A549 (cell line): ENCODE data around the gene PRRX2. TPM values are rescaled to one million over a fixed set of nuclear protein-coding genes. Genes with fewer than 3 reads are reported as not detected.

Experiments
- ATAC-seq, 2 experiments: fragments of 200-7000 bp in 1 of 2; fragments of >200 bp in 1 of 2; cut with Nextera tagmentation in 1 of 2; cut with Tn5 transposase in 1 of 2; 3 replicates each; pipeline versions ENCODE4 v1.8.0 to v1.9.1; 2018 to 2020; ENCODE audit warnings: mild to moderate bottlenecking in 1 of 2, moderate library complexity in 1 of 2
- CTCF ChIA-PET: fragments of 300-600 bp; sonication (Branson Sonifier 250); formaldehyde crosslinking; extraction: SDS; loops from one replicate; lab custom pipeline; 2021; ENCODE audit warnings: antibody characterized with exemption, inconsistent platforms; lab: Yijun Ruan, JAX
- POLR2A ChIA-PET: fragments of 350-600 bp; formaldehyde crosslinking; extraction: SDS; loops from one replicate; lab custom pipeline; 2021; ENCODE audit warnings: antibody characterized with exemption, inconsistent platforms; lab: Yijun Ruan, JAX
- DNase-seq, 2 experiments: peaks; one replicate each; pipeline versions ENCODE4 v3.0.0 to v3.0.0-alpha.2; 2011 to 2016; ENCODE audit warnings: low read depth in 1 of 2, low spot score in 1 of 2
- FAIRE-seq: peaks from 2 replicates; lab custom pipeline; 2011; peaks lifted over from hg19 to GRCh38; lab: Jason Lieb, UNC
- H3K27ac ChIP-seq, 2 experiments: fragments of >200 bp; sonication (Bioruptor Twin); formaldehyde crosslinking; 3 replicates each; pipeline ENCODE4 v1.5.1; 2016 to 2017
- H3K4me1 ChIP-seq: fragments of >200 bp; sonication (Bioruptor Twin); formaldehyde crosslinking; 3 replicates; pipeline ENCODE4 v1.6.1; 2016
- H3K4me2 ChIP-seq: fragments of >200 bp; sonication (Bioruptor Twin); formaldehyde crosslinking; 3 replicates; pipeline ENCODE4 v1.6.1; 2016
- H3K4me3 ChIP-seq: fragments of >200 bp; sonication (Bioruptor Twin); formaldehyde crosslinking; 3 replicates; pipeline ENCODE4 v1.5.1; 2016
- H3K9me3 ChIP-seq: fragments of >200 bp; sonication (Bioruptor Twin); formaldehyde crosslinking; 3 replicates; pipeline ENCODE4 v1.6.1; 2016
- BHLHE40 ChIP-seq: IDR thresholded peaks from 2 replicates; pipeline ENCODE4 v1.6.1; 2012; ENCODE audit warnings: low read depth, low read length, inconsistent platforms
- CBX2 ChIP-seq: fragments of 200-600 bp; sonication (generic); IDR thresholded peaks from 2 replicates; pipeline ENCODE4 v1.6.1; 2016; ENCODE audit warnings: low read depth, mild to moderate bottlenecking, borderline replicate concordance
- CHD2 ChIP-seq: fragments of 150-350 bp; IDR thresholded peaks from 2 replicates; pipeline ENCODE4 v1.6.1; 2014; ENCODE audit warnings: low read length; ENCODE audit not compliant: partially characterized antibody
- CHD4 ChIP-seq: fragments of 200-600 bp; sonication (generic); IDR thresholded peaks from 2 replicates; pipeline ENCODE4 v1.6.1; 2016; ENCODE audit warnings: antibody characterized with exemption, mild to moderate bottlenecking, borderline replicate concordance
- EHF ChIP-seq: fragments of 250-450 bp; sonication (Bioruptor Pico); IDR thresholded peaks from 2 replicates; pipeline ENCODE4 v1.5.0; 2020; ENCODE audit warnings: mild to moderate bottlenecking
- ESRRA ChIP-seq: fragments of 150-350 bp; IDR thresholded peaks from 2 replicates; pipeline ENCODE4 v1.6.1; 2014; ENCODE audit warnings: mild to moderate bottlenecking, low read length, borderline replicate concordance
- FOSB ChIP-seq: fragments of 250-450 bp; sonication (Bioruptor Pico); IDR thresholded peaks from 2 replicates; pipeline ENCODE4 v1.5.0; 2020; ENCODE audit warnings: mild to moderate bottlenecking, moderate library complexity
- FOSL2 ChIP-seq, 2 experiments: fragments of 450-650 bp in 1 of 2; fragments of >200 bp in 1 of 2; sonication (Bioruptor Twin) in 1 of 2; formaldehyde crosslinking; IDR thresholded peaks; 2 replicates each; pipeline versions ENCODE4 v1.5.0 to v1.6.1; 2016 to 2020; ENCODE audit warnings: mild to moderate bottlenecking in 1 of 2, moderate library complexity in 1 of 2
- HDAC2 ChIP-seq: fragments of 200-600 bp; sonication (generic); IDR thresholded peaks from 2 replicates; pipeline ENCODE4 v1.6.1; 2016
- HOXB13 ChIP-seq: fragments of 250-450 bp; sonication (Bioruptor Pico); IDR thresholded peaks from 2 replicates; pipeline ENCODE4 v1.5.0; 2020; ENCODE audit warnings: low read depth, mild to moderate bottlenecking, moderate library complexity
- JUN ChIP-seq, 2 experiments: fragments of >200 bp; sonication (Bioruptor Twin); formaldehyde crosslinking; IDR thresholded peaks; 2 replicates in 1 of 2; 3 replicates in 1 of 2; pipeline ENCODE4 v1.6.1; 2016 to 2017
- JUNB ChIP-seq: fragments of >200 bp; sonication (Bioruptor Twin); formaldehyde crosslinking; IDR thresholded peaks from 2 replicates; pipeline ENCODE4 v1.6.1; 2016
- MAFK ChIP-seq: fragments of 450-650 bp; IDR thresholded peaks from 2 replicates; pipeline ENCODE4 v1.6.1; 2014; ENCODE audit not compliant: partially characterized antibody
- MAZ ChIP-seq: fragments of 150-350 bp; IDR thresholded peaks from 2 replicates; pipeline ENCODE4 v1.6.1; 2014; ENCODE audit warnings: antibody characterized with exemption, low read depth, low read length, borderline replicate concordance
- NPAS2 ChIP-seq: fragments of 250-450 bp; sonication (Bioruptor Pico); IDR thresholded peaks from 2 replicates; pipeline ENCODE4 v1.8.0; 2022; ENCODE audit warnings: mild to moderate bottlenecking, moderate library complexity, borderline replicate concordance
- PHF8 ChIP-seq: fragments of 200-600 bp; sonication (generic); IDR thresholded peaks from 2 replicates; pipeline ENCODE4 v1.6.1; 2016; ENCODE audit warnings: low read depth, mild to moderate bottlenecking, antibody characterized with exemption, moderate library complexity, borderline replicate concordance
- RARB ChIP-seq: fragments of 250-450 bp; sonication (Bioruptor Pico); IDR thresholded peaks from 2 replicates; pipeline ENCODE4 v1.8.0; 2021; ENCODE audit warnings: mild to moderate bottlenecking, moderate library complexity
- RCOR1 ChIP-seq: fragments of 150-350 bp; IDR thresholded peaks from 2 replicates; pipeline ENCODE4 v1.6.1; 2014; ENCODE audit warnings: antibody characterized with exemption, low read length, low read depth
- RFX5 ChIP-seq: fragments of 450-650 bp; IDR thresholded peaks from 2 replicates; pipeline ENCODE4 v1.7.1; 2014; ENCODE audit warnings: antibody characterized with exemption, mild to moderate bottlenecking, moderate library complexity
- RNF2 ChIP-seq: fragments of 200-600 bp; sonication (generic); IDR thresholded peaks from 2 replicates; pipeline ENCODE4 v1.6.1; 2016; ENCODE audit warnings: low read depth, mild to moderate bottlenecking, antibody characterized with exemption, moderate library complexity, borderline replicate concordance
- TFCP2L1 ChIP-seq: fragments of 250-450 bp; sonication (Bioruptor Pico); IDR thresholded peaks from 2 replicates; pipeline ENCODE4 v1.5.0; 2021; ENCODE audit warnings: mild to moderate bottlenecking
- ZNF302 ChIP-seq: fragments of 250-450 bp; sonication (Bioruptor Pico); IDR thresholded peaks from 2 replicates; pipeline ENCODE4 v1.9.0; 2021; ENCODE audit warnings: inconsistent platforms, mild to moderate bottlenecking, moderate library complexity
- WGBS: methylation state at CpG from one replicate; pipeline ENCODE4 v1.1.6; 2017; ENCODE audit errors: missing lambda C conversion rate; 5-methylcytosine and 5-hydroxymethylcytosine counted together
- polyA plus RNA-seq, 4 experiments: library from polyadenylated mRNA; depleted of rRNA in 3 of 4; stranded (reverse); fragments of >200 nt; fragmentation: RNase III in 1 of 4; extraction: RNeasy Plus Mini Kit Qiagen cat#74134 plus additional on column Dnase treatment in 1 of 4; gene quantifications; 2 replicates in 3 of 4; 3 replicates in 1 of 4; pipeline ENCODE4 v1.2.3, GENCODE V29; 2011 to 2017
- TF ChIP-seq, protein P1 (sequence below): fragments of 250-450 bp; sonication (Bioruptor Pico); IDR thresholded peaks from 2 replicates; pipeline ENCODE4 v1.5.0; 2020; ENCODE audit warnings: low read depth, mild to moderate bottlenecking, moderate library complexity
- TF ChIP-seq, protein P2 (sequence below): IDR thresholded peaks from 2 replicates; pipeline ENCODE4 v1.6.1; 2012
- TF ChIP-seq, protein P3 (sequence below): fragments of 450-650 bp; IDR thresholded peaks from 2 replicates; pipeline ENCODE4 v1.6.1; 2014; ENCODE audit warnings: antibody characterized with exemption
- TF ChIP-seq, protein P4 (sequence below): fragments of 200-600 bp; sonication (generic); IDR thresholded peaks from 2 replicates; pipeline ENCODE4 v1.6.1; 2016; ENCODE audit warnings: antibody characterized with exemption, mild to moderate bottlenecking, moderate library complexity

Gene PRRX2
- polyA plus RNA-seq, 2 of the 4 experiments (the other 2 are of a cell fraction) = 0.90 to 2.7 TPM

DNA sequence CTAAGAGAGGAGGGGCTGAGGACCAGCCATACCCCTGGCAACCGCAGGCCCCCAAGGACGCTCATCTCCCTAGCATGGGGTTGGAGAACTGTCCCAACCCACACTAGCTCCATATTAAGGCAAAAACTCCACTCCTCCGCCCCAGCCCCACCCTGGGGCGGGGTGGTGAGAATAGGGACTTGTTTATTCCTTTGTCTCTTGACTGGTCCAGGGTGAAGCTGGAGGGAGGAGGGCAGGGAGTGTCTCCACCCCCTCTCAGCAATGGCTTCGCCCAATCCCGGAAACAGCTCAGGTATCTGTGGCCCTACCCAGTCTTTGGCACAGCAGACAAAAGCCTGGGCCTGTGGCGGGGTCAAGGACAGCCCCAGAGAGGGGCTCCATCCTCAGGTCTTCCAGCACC, 16.9 kb downstream of the PRRX2 start:
- no peaks in the 10 kb centered on the region for H3K9me3 ChIP-seq
- WGBS = 82% methylated on average over 6 of the region's 7 CpGs
- no peak for DNase-seq
- TF ChIP-seq CBX2 = no peak
- no peak for TF ChIP-seq RCOR1
- TF ChIP-seq, protein P1, sequence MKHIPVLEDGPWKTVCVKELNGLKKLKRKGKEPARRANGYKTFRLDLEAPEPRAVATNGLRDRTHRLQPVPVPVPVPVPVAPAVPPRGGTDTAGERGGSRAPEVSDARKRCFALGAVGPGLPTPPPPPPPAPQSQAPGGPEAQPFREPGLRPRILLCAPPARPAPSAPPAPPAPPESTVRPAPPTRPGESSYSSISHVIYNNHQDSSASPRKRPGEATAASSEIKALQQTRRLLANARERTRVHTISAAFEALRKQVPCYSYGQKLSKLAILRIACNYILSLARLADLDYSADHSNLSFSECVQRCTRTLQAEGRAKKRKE (CRISPR knock-in tag) = no peak
- TF ChIP-seq FOSB = no peak
- no peak for TF ChIP-seq CHD4
- no peak for TF ChIP-seq RFX5
- TF ChIP-seq ZNF302 = no peak
- no peak for TF ChIP-seq ESRRA
- TF ChIP-seq MAZ = no peak
- TF ChIP-seq, all 56 proteins: peak for 0
- H3K4me1 ChIP-seq = peaks cover 32% of the 10 kb centered on the region
- ATAC-seq (no peak), FAIRE-seq (no peak)
- POLR2A ChIA-PET = no interaction called here
- no peak overlapping the region for H3K4me3 ChIP-seq
- H3K4me2 ChIP-seq = no peak overlapping the region
- no peak overlapping the region for H3K27ac ChIP-seq
- CTCF ChIA-PET = interaction anchor here (0.8 to 1.8 kb wide), 6 partner anchors 14 to 108 kb away, joined by 3 to 9 read pairs (median 3); no protein-coding TSS in a partner anchor

DNA sequence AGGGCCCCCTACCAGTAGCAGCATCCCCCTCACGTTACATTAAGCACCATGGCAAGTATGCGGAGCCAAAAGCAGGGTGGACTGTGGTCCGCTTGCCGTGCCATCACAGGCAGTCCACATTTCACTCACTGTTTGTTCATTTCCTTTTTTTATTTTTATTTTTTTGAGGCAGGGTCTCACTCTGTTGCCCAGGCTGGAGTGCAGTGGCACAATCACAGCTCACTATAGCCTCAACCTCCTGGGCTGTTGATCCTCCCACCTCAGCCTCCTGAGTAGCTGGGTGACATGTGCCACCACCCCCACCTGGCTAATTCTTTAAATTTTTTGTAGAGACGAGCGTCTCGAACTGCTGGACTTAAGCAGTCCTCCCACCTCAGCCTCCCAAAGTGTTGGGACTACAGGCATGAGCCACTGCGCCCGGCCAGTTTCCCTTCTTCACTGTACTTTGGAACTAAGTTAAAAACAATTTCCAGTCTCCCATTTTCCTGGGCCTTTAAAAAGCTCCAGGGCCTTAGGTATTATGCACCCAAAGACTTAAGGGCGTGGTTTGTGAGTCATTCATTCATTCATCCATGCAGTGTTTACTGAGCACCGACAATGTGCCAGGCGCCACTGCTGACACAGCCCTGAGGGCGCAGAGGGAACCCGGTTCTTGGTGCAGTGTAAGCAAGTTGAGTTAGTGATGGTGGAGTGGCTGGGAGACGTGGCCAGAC, 19.9 kb downstream of the PRRX2 start:
- CTCF ChIA-PET = interaction anchor here (0.6 to 2.0 kb wide), 9 partner anchors 10 to 99 kb away, joined by 3 to 11 read pairs (median 3); no protein-coding TSS in a partner anchor
- Histone ChIP-seq H3K9me3 (no peaks in the 10 kb centered on the region), H3K27ac (peak overlapping the region; percentile 74 to 85), H3K4me3 (no peak overlapping the region), H3K4me1 (peaks cover 38% of the 10 kb centered on the region), H3K4me2 (peak overlapping the region; percentile 72)
- POLR2A ChIA-PET = no interaction called here
- FAIRE-seq = no peak
- WGBS = 36% methylated on average over 15 of the region's 15 CpGs
- peak; percentile 77 to 84 for ATAC-seq
- DNase-seq = peak; percentile 84
- TF ChIP-seq, protein P2, sequence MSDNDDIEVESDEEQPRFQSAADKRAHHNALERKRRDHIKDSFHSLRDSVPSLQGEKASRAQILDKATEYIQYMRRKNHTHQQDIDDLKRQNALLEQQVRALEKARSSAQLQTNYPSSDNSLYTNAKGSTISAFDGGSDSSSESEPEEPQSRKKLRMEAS = peak; percentile 80
- no peak for TF ChIP-seq HDAC2
- no peak for TF ChIP-seq BHLHE40
- TF ChIP-seq RNF2 = no peak
- peak; percentile 80 for TF ChIP-seq MAFK
- no peak for TF ChIP-seq EHF
- TF ChIP-seq, protein P1 (CRISPR knock-in tag) = no peak
- TF ChIP-seq NPAS2 (CRISPR knock-in tag) = no peak
- TF ChIP-seq HOXB13 = no peak
- TF ChIP-seq, protein P3, sequence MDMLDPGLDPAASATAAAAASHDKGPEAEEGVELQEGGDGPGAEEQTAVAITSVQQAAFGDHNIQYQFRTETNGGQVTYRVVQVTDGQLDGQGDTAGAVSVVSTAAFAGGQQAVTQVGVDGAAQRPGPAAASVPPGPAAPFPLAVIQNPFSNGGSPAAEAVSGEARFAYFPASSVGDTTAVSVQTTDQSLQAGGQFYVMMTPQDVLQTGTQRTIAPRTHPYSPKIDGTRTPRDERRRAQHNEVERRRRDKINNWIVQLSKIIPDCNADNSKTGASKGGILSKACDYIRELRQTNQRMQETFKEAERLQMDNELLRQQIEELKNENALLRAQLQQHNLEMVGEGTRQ = no peak
- no peak for TF ChIP-seq TFCP2L1 (CRISPR knock-in tag)
- TF ChIP-seq RARB (CRISPR knock-in tag) = no peak
- no peak for TF ChIP-seq MAZ
- TF ChIP-seq FOSL2 (IDR thresholded peaks at IDR 0.05) = peak; percentile 39; the same call in 1 of the 2 replicates
- TF ChIP-seq FOSL2 (CRISPR knock-in tag; IDR thresholded peaks at IDR 0.05) = peak; percentile 79
- TF ChIP-seq, protein P4, sequence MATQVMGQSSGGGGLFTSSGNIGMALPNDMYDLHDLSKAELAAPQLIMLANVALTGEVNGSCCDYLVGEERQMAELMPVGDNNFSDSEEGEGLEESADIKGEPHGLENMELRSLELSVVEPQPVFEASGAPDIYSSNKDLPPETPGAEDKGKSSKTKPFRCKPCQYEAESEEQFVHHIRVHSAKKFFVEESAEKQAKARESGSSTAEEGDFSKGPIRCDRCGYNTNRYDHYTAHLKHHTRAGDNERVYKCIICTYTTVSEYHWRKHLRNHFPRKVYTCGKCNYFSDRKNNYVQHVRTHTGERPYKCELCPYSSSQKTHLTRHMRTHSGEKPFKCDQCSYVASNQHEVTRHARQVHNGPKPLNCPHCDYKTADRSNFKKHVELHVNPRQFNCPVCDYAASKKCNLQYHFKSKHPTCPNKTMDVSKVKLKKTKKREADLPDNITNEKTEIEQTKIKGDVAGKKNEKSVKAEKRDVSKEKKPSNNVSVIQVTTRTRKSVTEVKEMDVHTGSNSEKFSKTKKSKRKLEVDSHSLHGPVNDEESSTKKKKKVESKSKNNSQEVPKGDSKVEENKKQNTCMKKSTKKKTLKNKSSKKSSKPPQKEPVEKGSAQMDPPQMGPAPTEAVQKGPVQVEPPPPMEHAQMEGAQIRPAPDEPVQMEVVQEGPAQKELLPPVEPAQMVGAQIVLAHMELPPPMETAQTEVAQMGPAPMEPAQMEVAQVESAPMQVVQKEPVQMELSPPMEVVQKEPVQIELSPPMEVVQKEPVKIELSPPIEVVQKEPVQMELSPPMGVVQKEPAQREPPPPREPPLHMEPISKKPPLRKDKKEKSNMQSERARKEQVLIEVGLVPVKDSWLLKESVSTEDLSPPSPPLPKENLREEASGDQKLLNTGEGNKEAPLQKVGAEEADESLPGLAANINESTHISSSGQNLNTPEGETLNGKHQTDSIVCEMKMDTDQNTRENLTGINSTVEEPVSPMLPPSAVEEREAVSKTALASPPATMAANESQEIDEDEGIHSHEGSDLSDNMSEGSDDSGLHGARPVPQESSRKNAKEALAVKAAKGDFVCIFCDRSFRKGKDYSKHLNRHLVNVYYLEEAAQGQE = no peak
- TF ChIP-seq PHF8 = no peak
- peak; percentile 37; the same call in 1 of the 2 replicates for TF ChIP-seq JUNB
- no peak for TF ChIP-seq JUN (IDR thresholded peaks at IDR 0.05)
- no peak for TF ChIP-seq CHD2
